Skeletal muscle tissue (tissue), 4 donors: Measurements from ENCODE around the gene SPHK2. TPM values are rescaled to one million over a fixed set of nuclear protein-coding genes. Genes with fewer than 3 reads are reported as not detected.

Source experiments
- H3K27ac ChIP-seq: one replicate; pipeline ENCODE4 v1.7.0; 2013; ENCODE audit warnings: mild to moderate bottlenecking, low read depth, low read length, inconsistent platforms
- H3K27me3 ChIP-seq, 3 donors: one replicate each; pipeline ENCODE4 v1.7.0; 2013; ENCODE audit warnings: low read length in 3 of 3; ENCODE audit not compliant: control insufficient read depth in 3 of 3, insufficient read depth in 3 of 3
- H3K36me3 ChIP-seq, 3 donors: one replicate each; pipeline ENCODE4 v1.7.0; 2013; ENCODE audit warnings: low read length in 3 of 3; ENCODE audit not compliant: control insufficient read depth in 3 of 3, insufficient read depth in 3 of 3
- H3K4me1 ChIP-seq, 3 donors: one replicate each; pipeline ENCODE4 v1.7.0; 2013; ENCODE audit warnings: low read length in 3 of 3, mild to moderate bottlenecking in 3 of 3; ENCODE audit not compliant: control insufficient read depth in 3 of 3, insufficient read depth in 3 of 3
- H3K4me3 ChIP-seq, 3 donors: one replicate each; pipeline ENCODE4 v1.7.0; 2013; ENCODE audit warnings: low read length in 3 of 3
- H3K9ac ChIP-seq, 3 donors: one replicate each; pipeline ENCODE4 v1.7.0; 2013; ENCODE audit warnings: low read length in 3 of 3, mild to moderate bottlenecking in 3 of 3, moderate library complexity in 2 of 3, low read depth in 1 of 3
- H3K9me3 ChIP-seq, 3 donors: one replicate each; pipeline ENCODE4 v1.7.0; 2013; ENCODE audit warnings: low read length in 3 of 3; ENCODE audit not compliant: control insufficient read depth in 3 of 3
- total RNA-seq: library from RNA; depleted of rRNA; stranded (reverse); fragments of >200 nt; gene quantifications from one replicate; pipeline ENCODE4 v1.2.3, GENCODE V29; 2014
- donor health status: Osteomylitis.

Gene SPHK2
- total RNA-seq, 1 donor from 2014 or later, result 2.1 TPM

DNA sequence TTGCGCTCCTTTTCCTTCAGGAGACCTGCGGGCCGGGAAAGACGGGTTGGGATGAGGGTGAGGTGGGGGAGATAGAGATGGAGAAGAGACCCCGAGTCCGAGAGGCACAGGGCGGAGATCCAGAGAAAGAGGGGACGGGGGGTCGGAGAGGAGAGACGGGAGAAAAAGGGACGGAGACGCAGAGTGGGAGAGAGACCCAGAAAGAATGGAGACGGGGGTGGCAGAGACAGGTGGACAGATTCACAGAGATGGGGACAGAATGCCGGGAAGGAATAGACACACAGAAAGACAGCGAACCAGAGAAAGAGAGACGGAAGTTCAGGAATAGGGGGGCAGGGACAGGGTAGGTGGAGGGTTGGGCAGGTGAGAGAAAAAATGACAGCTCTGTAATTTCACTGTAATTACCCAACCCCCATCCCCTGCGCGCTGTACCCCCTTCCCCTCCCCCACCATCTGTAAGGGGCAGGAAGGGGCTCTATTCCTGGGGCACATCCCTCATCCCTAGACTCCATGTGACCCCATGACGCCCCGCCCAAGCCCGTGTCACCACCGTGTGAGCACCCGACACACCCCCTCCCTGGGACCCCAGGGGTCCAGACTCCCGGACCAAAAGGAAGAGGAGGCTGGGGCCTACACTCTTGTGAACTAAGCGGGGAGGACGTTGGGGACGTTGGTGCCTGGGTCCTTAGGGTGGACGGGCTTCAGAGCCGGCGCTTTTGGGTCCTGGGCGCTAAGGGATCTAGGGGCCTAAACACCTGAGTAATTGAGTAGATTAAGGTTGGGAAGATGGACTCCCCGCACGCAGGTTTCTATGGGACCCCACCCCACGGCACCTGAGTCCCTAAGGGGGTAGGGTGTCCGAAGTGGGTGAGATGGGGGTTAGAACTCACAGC lies 16.9 kb downstream of the SPHK2 start:
- H3K36me3 ChIP-seq, result peaks cover 9 to 17% (median 16%) of the 10 kb centered on the region in 3 donors
- no peaks in the 10 kb centered on the region for H3K27me3 ChIP-seq
- peaks cover 39 to 49% (median 48%) of the 10 kb centered on the region in 3 donors for H3K4me1 ChIP-seq
- peak overlapping the region; percentile 84 to 99 (median 94) for H3K9ac ChIP-seq
- H3K27ac ChIP-seq, result peak overlapping the region; percentile 100
- H3K9me3 ChIP-seq, result no peaks in the 10 kb centered on the region
- H3K4me3 ChIP-seq, result peak overlapping the region; percentile 90 to 97 (median 93)

- H3K9me3 ChIP-seq, result no peaks in the 10 kb centered on the region
- peak within 1 kb of the TSS; percentile 87 to 99 (median 94) for H3K9ac ChIP-seq
- H3K27ac ChIP-seq, result peak within 1 kb of the TSS; percentile 100
- H3K36me3 ChIP-seq, result peaks cover 7 to 11% (median 9%) of the 10 kb centered on the region in 3 donors
- no peaks in the 10 kb centered on the region for H3K27me3 ChIP-seq
- peaks cover 35 to 46% (median 41%) of the 10 kb centered on the region in 3 donors for H3K4me1 ChIP-seq
- H3K4me3 ChIP-seq, result peak within 1 kb of the TSS; percentile 90 to 97 (median 93)
These were observed 17.6 kb downstream of the SPHK2 start, which contains the start of gene DBP for GRCh38 chr19:48636859-48637448. Gene DBP, minus strand, starts transcription at chr19:48637379. Its CDS starts 385 bp downstream, at chr19:48636994.

GRCh38 chr19:48637449-48637947 lies 18.2 kb downstream of the SPHK2 start:
- H3K9me3 ChIP-seq, result no peaks in the 10 kb centered on the region
- no peaks in the 10 kb centered on the region for H3K27me3 ChIP-seq
- peaks cover 7 to 9% (median 9%) of the 10 kb centered on the region in 3 donors for H3K36me3 ChIP-seq
- H3K4me3 ChIP-seq, result peak overlapping the region; percentile 90 to 97 (median 93)
- peak overlapping the region; percentile 87 to 99 (median 94) for H3K9ac ChIP-seq
- H3K4me1 ChIP-seq, result peaks cover 32 to 41% (median 36%) of the 10 kb centered on the region in 3 donors
- H3K27ac ChIP-seq, result peak overlapping the region; percentile 100

GRCh38 chr19:48637948-48638830 lies 18.9 kb downstream of the SPHK2 start:
- Histone ChIP-seq H3K36me3 (peaks cover 2% of the 10 kb centered on the region in 3 donors), H3K9ac (peak overlapping the region; percentile 87 to 99 (median 91)), H3K4me3 (peak overlapping the region; percentile 78 to 90 (median 86)), H3K4me1 (peaks cover 25 to 34% (median 29%) of the 10 kb centered on the region in 3 donors), H3K27ac (peak overlapping the region; percentile 100), H3K27me3 (no peaks in the 10 kb centered on the region), H3K9me3 (no peaks in the 10 kb centered on the region)

- Histone ChIP-seq H3K4me3 (peak overlapping the region; percentile 52 to 90 (median 65)), H3K9ac (peak overlapping the region in 2 of 3 donors; percentile 52 to 99), H3K4me1 (peaks cover 18 to 27% (median 22%) of the 10 kb centered on the region in 3 donors)
These were observed 19.6 kb downstream of the SPHK2 start for GRCh38 chr19:48638831-48639381.

DNA sequence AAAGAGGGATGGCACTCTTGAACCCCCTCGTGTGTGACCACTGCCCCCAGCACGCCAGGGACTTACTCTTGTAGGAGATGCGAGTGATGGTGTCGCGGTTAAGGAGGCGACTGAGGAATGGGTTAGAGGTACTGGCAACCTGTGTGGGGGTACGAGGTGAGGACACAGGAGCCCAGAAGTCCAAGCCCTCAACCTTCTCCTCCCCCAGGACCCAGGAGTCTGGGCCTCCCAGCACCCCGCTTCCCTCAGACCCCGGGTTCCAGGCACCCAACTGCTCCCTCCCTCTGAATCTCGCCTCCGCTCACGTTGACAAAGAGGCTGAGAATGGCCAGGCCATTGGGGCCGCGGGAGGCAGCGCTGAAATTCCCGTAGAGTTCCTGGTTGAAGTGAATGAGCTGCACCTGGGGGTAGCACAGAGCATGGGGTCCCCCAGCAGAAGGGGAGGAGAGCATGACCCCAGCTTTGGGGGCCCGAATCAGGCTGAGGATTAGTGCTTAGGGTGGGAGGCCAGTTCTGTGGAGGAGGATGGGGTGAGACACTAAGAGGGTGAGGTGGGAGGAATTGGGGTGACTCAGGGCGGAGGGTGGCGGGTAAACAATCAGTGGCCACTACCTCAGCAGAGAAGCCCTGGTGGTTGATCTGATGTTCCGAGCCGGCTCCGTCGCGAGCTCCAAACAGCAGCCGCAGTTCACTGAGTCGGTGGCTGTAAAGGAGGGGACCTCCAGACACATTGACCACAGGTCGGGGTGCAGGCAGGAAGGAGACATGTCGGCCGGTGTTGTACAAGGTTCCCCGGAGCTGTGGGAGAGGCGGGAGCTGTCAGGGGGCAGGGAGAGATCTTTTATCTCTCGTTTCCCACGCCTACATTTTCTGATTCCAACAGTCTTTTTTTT lies 20.4 kb downstream of the SPHK2 start:
- no peak overlapping the region for H3K9ac ChIP-seq
- H3K4me1 ChIP-seq, result peaks cover 11 to 21% (median 20%) of the 10 kb centered on the region in 3 donors
- no peak overlapping the region for H3K4me3 ChIP-seq
- H3K27me3 ChIP-seq, result no peaks in the 10 kb centered on the region
- no peaks in the 10 kb centered on the region for H3K9me3 ChIP-seq
- peaks cover 0 to 2% (median 0%) of the 10 kb centered on the region in 3 donors for H3K36me3 ChIP-seq
- no peak overlapping the region for H3K27ac ChIP-seq

More at GRCh38 chr19:48638831-48639381, 19.6 kb downstream of the SPHK2 start:
- peak overlapping the region; percentile 100 for H3K27ac ChIP-seq
- no peaks in the 10 kb centered on the region for H3K27me3 ChIP-seq
- H3K9me3 ChIP-seq, result no peaks in the 10 kb centered on the region
- H3K36me3 ChIP-seq, result peaks cover 0 to 2% (median 0%) of the 10 kb centered on the region in 3 donors

GRCh38 chr19:48641850-48642249 lies 22.5 kb downstream of the SPHK2 start:
- Histone ChIP-seq H3K27ac (no peak overlapping the region), H3K36me3 (no peaks in the 10 kb centered on the region), H3K4me1 (peaks cover 20 to 30% (median 28%) of the 10 kb centered on the region in 3 donors), H3K4me3 (no peak overlapping the region), H3K27me3 (no peaks in the 10 kb centered on the region), H3K9me3 (no peaks in the 10 kb centered on the region), H3K9ac (no peak overlapping the region)

GRCh38 chr19:48642862-48643261 lies 23.6 kb downstream of the SPHK2 start:
- no peak overlapping the region for H3K9ac ChIP-seq
- no peaks in the 10 kb centered on the region for H3K9me3 ChIP-seq
- H3K27ac ChIP-seq, result no peak overlapping the region
- H3K4me3 ChIP-seq, result no peak overlapping the region
- no peaks in the 10 kb centered on the region for H3K36me3 ChIP-seq
- no peaks in the 10 kb centered on the region for H3K27me3 ChIP-seq
- H3K4me1 ChIP-seq, result peaks cover 20 to 28% (median 26%) of the 10 kb centered on the region in 3 donors
